Measurements from ENCODE around the gene WDR59.

DNA sequence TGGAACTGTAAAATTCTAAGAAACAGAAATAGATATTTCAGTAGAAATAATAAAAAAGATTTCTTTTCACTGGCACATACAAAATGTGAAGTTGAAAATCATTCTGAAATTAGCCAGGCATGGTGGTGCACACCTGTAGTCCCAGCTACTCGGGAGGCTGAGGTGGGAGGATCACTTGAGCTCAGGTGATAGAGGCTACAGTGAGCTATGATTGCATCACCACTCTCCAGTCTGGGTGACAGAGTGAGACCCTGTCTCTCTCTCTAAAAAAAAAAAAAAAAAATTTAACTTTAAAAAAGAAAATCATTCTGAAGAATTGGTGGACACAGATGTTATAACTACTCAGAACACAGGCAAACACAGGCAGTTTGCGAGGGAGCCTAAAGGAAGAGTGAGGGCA is 112.6 kb downstream of the WDR59 start:
- TF ChIP-seq, protein P1, sequence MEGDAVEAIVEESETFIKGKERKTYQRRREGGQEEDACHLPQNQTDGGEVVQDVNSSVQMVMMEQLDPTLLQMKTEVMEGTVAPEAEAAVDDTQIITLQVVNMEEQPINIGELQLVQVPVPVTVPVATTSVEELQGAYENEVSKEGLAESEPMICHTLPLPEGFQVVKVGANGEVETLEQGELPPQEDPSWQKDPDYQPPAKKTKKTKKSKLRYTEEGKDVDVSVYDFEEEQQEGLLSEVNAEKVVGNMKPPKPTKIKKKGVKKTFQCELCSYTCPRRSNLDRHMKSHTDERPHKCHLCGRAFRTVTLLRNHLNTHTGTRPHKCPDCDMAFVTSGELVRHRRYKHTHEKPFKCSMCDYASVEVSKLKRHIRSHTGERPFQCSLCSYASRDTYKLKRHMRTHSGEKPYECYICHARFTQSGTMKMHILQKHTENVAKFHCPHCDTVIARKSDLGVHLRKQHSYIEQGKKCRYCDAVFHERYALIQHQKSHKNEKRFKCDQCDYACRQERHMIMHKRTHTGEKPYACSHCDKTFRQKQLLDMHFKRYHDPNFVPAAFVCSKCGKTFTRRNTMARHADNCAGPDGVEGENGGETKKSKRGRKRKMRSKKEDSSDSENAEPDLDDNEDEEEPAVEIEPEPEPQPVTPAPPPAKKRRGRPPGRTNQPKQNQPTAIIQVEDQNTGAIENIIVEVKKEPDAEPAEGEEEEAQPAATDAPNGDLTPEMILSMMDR (conservative IDR thresholded peaks at IDR 0.05; ENCODE audit: low read length) = no peak
- TF ChIP-seq EZH2phosphoT487 (IDR thresholded peaks at IDR 0.05; ENCODE audit: borderline replicate concordance, low read depth, low read length) = no peak
